NCI-H510A treated with DMSO at 0.1 percent for 48 hours (cell line): ENCODE data around the gene CUBN.

Experiments used
- DNase-seq: peaks from one replicate; lab custom pipeline; 2025; lab: John Stamatoyannopoulos, UW

Gene CUBN

DNA sequence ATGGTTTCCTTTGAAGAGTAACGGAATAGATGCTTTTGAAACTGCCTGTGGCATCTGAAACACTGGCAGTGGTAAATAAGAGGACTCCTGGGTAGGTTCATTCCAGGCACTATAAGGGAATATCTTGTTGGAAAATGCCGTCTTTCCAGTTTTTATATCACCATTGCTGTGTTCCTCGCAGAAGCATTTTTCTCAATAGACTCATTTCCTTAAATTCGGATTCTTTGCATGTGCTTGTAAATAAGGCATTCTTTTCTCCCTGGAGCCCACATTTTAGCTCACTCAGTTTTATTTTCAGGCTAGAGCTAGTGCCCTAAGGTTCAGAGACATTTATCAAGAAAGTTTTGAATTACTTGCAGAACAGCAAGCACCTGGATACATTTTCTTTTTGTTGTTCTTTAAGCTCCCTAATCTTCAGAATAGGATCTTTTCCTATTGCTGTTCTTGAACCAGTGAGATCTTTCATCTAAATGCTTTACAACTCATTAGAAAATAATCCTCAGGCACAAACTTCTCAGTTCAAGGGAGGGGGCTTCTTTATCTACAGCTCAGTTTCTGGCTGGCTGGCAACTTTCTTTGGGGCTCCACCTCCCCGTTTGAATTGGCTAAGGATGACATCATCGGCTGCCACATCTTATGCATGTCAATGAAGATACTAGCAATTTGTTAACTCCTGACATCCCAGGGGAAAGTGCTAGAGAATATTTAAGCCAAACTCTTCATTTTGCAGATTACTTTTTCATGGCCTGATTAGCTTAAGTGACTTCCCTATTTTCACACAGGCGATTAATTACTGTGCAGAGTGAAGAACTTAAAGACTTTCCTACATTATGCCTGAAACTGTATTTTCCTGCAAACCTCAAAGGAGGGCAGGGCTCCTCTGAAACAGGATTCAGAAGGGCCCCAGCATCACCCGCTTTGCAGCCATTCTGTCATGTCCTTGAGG is 178.7 kb downstream of the CUBN start:
- no peak for DNase-seq

DNA sequence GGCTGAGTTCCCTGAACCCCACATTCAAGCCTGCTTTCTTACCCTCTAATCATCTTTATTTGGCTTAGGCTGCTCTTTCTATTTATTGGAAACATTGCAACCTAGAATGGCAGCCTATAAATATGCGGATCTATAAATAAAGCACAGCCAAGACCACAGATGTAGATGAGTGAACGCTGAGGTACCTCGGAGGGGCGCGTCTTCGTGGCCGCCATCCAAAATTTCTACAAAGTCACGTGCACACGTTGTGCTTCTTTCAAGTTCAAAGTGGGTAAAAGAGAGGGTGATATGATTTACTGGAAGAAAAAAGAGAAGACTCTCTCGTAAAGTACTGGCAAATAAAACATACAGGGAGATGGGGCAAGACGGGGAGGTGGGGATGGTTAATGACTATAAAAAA is 179.8 kb downstream of the CUBN start:
- DNase-seq = no peak

DNA sequence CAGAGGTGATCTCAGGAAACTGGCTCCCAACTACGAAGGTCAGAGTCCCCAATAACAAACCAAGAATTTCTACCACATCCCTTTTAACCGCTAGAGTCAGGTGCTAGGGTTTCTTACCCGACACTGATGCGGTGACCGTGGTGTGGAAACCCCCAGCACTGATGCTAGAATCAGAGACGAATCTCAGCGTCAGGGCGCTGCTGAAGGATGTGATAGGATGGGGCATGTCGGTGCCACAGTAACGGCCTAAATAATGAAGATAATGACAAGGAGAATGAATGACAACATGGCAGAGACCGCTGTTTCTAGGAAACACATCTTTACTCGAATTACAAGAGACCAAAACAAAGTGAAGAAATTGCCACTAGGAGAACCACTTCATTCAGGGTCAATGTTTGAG is 181.2 kb downstream of the CUBN start:
- DNase-seq = no peak

DNA sequence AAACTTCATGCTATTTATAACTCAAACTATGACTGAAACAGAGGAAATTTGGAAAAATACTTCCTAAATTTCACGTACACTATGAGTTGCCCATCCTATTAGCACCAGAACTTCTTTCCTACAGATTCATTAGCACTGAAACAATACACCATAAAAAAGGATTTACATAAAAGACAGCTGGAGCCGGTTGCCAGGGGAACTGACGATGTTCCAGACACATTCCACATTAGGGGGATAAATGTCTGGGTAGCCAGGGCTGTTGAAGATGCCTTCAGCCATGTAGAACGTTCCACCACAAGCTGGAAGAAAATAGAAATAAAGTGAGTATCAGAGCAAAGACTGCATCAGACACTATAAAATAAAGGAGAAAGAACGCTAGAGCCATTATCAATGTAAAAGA is 182.5 kb downstream of the CUBN start:
- no peak for DNase-seq

DNA sequence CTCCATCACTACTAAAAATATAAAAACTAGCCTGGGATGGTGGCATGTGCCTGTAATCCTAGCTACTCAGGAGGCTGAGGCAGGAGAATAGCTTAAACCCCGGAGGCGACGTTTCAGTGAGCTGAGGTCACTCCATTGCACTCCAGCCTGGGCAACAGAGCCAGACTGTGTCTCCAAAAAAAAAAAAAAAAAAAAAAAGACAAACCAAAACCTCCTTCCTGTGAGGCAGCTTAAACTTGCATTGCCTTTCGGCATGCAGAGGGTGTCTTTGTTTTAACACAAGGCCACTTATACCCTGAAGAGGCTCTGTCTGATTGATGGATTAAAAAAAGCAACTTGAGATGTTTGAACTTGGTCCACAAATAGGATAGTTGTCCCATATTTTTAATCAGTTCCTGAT is 184.0 kb downstream of the CUBN start:
- no peak for DNase-seq

DNA sequence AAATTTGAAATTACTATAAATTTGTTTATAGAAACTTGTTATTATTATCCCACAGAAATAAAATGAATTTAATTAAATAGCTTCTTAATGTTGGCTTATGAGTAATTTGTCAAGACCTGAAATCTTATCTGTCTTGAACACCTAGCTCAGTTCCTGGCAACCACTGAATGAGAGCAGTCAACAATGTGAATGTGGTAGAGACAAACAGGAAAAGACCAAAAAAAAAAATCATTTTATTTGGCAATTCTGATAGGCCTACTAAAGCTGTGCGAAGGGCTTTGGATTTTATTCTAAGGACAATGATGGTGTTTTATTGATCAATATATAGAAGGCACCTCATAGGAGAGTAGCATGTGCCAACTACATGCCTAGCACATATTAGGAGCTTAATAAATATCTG is 184.6 kb downstream of the CUBN start:
- DNase-seq = no peak

DNA sequence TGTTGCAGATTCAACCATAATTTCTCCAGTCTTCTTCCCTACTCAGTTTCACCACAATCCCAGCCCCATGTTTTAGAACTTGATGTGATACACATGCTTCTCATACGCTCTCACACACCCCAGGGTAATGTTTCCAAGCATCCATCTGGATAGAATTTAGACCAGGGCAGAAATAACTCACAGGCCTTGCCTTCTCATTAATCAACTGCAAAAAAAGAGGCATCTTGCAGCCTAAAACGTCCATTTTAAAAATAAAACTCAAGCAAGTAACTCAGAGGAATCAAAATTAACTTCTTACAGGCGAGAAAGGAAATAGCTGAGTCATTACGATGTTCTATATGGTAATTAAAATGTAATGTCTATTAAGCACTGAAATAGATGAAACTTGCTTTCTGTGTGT is 185.2 kb downstream of the CUBN start:
- DNase-seq = no peak

DNA sequence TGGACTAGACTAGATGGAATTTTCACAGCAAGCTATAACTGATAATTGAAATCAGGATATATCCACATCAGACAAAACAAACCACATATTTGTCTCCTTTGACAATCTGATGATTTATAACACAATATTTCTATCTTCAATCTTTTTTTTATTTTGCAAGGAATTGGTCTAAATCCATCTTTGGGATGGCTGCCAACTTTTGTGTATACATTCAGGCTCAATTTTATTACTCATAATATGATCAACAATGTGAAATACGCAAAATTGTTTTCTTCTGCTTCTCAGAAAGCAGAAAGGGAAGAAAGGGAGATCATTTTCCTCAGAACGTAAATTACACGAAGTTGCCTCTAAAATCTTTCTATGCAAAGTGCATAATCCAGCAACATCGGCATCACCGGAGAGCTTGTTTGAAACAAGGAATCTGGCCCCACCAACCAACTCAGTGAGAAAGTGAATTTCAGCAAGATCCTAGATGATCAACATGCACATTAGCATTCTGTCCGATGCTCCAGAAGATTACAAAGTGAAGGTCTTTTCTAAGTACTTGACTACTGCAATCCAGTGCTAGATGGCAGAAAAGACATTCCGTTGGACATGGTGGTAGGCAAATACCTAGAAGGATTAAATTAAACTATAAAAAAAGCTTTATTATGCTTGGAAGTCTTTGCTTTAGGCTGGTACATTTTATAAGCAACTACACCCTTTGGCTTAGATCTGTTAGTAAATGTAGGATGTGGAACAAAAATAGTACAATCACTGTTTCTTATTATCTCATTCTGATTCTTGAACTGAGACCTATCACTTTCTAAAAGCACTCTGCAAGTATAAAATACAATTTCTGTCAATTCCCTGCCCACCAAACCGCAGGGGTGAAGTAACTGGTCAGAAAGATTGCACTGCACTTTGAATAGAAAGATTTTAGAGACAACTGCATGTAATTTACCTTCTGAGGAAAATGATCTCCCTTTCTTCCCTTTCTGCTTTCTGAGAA is 186.0 kb downstream of the CUBN start:
- no peak for DNase-seq

DNA sequence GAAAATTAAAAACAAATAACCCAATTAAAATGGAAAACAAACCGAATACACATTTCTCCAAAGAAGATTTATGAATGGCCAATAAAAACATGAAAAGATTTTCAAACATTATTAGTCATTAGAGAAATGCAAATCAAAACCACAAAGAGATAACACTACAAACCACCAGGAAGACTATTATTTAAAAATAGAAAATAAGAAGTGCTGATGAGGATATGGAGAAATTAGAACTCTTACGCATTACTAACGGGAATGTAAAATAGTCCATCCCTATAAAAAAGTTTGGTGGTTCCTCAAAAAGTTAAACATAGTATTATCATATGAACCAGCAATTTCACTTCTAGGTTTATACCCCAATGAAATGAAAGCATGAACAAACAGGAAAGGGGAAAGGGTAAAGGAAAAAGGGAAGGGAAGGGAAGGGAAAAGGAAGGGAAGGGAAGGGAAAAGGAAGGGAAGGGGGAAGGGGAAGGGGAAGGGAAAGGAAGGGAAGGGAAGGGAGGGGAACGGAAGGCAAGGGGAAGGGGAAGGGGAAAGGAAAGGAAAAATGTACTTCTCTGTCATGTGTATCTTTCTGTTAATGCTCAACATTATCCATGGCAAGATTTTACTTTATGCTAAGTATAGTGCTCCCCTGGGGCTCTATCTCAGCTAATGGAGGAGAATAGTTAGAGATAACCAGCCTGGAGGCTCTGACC is 187.1 kb downstream of the CUBN start:
- no peak for DNase-seq

DNA sequence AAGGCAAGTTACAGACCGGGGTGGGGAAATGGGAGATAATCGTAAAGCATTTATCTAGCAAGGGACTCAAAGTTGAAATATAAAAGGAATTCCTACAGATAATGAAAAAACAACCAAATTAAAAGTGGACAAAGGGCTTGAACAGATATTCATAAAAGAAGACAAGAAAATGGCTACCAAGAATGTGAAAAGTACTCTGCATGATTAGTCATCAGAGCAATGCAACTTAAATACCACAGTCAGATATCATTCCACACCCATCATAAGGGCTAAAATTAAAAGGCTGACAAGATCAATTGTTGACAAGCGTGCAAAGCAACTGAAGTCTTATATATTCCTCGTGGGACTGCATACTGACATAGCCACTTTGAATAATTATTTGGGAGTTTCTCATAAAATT is 187.7 kb downstream of the CUBN start:
- DNase-seq = no peak

DNA sequence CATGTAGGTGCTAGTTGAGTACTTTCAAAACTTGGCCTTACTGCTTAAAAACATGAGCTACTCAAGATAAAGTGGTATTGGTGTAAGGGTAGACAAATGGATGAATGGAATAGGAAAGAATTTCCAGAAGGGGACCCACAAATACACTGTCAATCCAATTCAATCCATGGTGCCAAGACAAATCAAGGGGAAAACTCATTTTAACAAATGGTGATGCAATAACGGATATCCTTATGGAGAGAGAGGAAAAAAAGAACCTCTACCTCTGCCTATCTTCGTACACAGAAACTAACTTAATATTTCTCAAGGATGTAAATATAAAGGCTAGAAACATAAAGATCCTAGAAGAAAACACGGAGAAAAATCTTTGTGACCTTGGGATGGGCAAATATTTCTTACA is 188.5 kb downstream of the CUBN start:
- DNase-seq = no peak

DNA sequence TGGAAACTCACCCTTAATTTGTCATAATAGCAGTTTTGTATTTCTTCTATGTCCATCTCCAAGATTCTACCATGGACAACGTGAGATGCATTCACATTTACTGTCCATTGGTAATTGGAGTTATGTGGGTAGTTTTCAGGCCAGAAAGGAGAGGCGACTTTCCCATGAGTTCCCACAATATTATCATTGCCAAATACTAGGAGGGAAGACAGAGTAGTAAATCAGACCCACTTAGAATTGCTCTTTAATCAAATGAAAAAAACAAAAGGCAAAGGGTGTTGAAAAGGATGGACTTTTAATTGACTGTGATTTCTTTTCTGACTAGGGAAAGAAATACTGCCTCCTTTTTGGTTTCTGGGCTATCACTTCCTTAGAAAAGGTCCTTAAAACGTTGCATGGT is 190.7 kb downstream of the CUBN start:
- no peak for DNase-seq

DNA sequence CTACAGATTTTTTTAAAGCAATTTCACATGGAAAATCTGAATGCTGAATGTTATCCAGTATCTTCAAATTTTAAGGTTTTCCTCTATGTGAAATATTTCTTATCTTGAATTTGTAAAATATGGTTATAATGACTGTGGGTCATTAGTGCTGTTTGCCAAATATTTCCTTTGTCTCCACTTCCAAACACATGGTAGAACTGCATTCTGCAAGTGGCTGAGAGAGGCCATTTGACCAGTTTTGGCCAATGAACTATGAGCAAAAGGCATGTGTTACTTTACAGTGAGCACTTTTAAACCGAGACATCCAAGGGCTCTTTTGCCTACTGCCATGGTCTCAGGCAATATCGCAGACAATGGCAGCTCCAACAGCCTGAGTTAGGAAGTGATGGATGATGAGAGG is 195.2 kb downstream of the CUBN start:
- no peak for DNase-seq

DNA sequence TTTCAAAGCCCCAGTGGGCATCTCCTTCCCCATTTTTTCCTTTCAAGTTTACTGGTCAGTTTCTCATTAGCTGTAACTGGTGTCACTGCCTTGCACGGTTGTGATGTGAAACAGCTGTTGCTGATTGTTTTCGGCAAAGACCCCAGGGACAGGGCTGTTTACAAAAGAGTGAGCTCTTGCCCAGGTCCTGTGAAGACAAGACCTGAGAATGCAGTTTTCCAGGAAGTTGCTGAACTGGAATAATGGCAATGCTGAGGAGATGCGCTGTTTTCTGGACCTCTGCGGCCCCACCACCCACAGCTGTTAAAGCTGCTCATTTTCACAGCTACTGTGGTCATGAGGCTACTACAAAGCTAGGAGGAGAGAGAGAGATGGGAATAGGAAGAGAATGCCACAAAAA is 195.8 kb downstream of the CUBN start:
- DNase-seq = no peak

DNA sequence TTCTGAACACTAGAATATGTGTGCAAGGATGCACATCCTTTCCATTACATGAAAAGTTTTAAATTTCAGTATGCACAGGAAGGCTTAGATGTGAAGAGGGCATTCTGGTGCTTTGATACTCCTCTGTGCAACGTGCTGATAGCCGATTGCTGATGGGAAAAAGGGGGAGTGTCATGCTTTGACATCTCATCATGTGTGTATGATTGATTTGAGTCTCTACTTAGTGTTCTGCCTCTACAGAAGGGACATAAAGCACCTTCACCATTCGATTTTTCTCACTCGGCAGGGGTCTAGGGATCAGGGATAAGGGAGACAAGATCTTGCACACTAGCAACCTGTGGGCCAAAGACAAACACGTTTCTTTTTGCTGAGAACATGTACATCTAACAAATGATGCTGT is 197.7 kb downstream of the CUBN start:
- DNase-seq = no peak

DNA sequence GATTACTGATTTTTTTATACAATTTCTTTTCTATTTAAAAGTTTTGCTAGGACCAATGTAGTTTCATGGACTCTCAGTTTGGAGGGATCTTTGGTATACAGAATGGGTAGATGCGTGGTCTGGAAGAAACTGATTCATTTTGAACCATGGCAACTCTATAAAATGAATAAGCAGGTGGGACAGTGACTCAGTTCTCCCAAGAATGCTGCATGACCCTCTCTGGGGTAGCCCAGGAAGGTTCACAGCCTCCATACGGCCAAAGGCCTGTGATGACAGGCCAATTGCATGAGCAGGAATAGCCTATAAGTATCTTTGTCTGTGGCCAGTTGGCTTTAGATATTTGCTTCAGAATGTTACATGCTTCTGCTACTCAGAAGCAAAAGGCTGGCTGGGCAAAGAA is 199.1 kb downstream of the CUBN start:
- no peak for DNase-seq

DNA sequence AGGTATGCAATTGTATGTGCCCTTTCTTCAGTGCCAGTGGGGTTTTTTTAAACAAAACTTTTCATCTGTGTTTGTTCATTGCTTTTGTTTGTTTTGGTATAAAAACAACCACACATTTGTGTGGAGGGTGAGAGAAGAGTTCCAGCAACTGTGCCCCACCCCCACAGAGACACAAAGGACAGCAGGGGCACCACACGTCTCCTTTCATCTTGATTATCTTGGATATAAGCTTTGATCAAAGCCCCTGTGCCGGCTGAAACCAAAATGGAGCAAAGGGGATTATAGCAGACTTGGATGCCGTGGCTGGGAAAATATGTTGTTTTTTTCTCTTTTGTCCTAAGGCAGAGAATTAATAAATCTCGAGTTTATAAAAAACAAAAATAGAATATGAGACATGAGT is 200.5 kb downstream of the CUBN start:
- DNase-seq = no peak

DNA sequence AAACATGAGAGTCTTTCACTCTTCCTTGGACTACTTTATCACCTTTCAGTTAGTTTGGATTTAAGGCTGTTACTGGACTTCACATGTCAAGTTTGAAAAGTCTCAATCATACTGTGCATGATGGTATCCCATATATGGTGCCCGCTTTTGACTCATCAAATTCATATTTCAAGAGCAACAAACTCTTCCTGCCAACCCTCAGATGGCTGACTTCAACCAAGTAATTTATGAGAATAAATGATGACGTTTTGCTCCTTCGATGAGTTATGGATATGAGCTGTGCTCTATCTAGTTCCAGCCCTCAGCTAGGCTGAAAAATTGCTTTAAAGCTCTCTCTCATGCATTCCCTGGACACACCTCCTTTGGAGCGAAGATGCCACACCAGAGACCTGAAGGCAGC is 202.1 kb downstream of the CUBN start:
- no peak for DNase-seq

DNA sequence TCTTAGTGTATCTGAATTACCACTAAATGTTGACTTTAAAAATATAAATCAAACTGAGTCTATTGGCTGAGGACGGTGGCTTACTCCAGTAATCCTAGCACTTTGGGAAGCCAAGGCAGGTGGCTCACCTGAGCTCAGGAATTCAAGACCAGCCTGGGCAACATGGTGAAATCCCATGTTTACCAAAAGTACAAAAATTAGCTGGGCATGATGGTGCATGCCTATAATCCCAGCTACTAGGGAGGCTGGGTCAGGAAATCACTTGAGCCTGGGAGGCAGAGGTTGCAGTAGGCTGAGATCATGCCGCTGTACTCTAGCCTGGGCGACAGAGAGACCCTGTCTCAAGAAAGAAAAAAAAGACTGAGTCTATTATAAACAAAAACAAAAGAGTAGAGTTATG is 205.9 kb downstream of the CUBN start:
- DNase-seq = no peak

DNA sequence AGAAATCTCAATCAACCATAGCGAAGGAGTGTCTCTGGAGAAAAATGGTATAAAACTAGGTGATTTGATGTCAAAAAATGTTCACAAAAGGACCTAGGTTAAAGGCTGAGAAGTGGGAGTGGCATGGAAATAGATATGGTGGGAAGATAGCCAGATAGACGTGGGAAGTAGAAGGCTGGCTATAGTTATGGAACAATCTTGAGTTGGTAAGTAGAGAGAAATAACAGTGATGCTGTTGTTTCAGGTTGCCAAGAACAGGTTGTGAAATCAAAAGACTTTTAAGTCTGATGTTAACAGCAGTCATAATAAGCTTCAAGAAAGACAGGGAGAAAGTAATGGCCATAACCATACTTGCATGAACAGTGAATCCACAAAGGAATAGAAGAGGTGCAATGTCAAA is 206.3 kb downstream of the CUBN start:
- no peak for DNase-seq

DNA sequence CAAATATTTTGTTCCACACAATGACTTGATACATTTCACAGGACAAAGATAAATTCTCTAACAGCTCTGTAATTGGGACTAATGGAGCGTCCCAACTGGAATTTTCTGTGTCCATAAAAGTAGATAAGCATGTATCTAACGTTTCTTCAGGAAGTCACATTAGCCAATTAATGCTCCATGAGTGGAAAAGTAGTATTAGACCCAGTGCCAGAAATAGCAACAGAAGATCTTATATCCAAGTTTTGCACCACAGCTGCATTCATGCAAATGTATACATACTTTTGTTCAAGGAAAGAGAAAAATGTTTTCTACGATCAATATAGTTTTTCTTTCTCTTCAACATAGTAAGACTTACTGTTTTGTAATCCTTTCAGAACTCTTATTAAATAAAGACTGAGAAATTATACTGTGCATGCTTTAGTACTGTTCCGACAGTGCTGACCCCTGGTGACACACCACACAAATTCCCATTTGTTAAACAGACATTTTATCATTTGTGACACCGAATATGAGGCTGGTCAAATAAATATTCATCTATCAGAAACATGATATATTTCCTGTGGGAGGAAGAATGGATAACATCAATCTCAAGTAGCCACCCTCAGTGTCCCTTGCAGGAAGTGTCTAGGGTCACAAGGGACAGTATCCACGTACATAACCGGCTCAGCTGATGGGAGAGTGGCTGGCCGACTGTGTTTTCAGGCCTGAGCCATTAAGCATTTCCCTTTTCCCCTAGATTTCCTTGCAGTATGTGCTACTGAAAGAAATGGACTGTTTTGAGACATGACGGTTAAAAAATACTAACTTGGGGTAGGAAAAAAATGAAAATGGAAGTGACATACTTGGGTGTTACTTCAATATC is 210.3 kb downstream of the CUBN start:
- DNase-seq = no peak
